D721Med (cell line): ENCODE results near the gene TMEM150C.
"Not testable (repeated sequence)": the region's sequence is repeated elsewhere in the genome, so short reads cannot be mapped to it uniquely, and the experiment has no call there.

Source experiments
- DNase-seq: peaks from one replicate; pipeline ENCODE4 v3.0.0; 2011; ENCODE audit warnings: low spot score; ENCODE audit not compliant: insufficient read length
- FAIRE-seq: peaks from 2 replicates; lab custom pipeline; 2011; peaks lifted over from hg19 to GRCh38; lab: Jason Lieb, UNC
- CTCF ChIP-seq: IDR thresholded peaks from 2 replicates; pipeline ENCODE4 v1.5.1; 2012; ENCODE audit warnings: mild to moderate bottlenecking, control low read depth; ENCODE audit not compliant: insufficient read depth; ENCODE audit errors: missing control alignments

Gene TMEM150C

GRCh38 chr4:82479562-82479961 is 82.2 kb downstream of the TMEM150C start:
- no peak for TF ChIP-seq CTCF
- FAIRE-seq (no peak), DNase-seq (no peak)

DNA sequence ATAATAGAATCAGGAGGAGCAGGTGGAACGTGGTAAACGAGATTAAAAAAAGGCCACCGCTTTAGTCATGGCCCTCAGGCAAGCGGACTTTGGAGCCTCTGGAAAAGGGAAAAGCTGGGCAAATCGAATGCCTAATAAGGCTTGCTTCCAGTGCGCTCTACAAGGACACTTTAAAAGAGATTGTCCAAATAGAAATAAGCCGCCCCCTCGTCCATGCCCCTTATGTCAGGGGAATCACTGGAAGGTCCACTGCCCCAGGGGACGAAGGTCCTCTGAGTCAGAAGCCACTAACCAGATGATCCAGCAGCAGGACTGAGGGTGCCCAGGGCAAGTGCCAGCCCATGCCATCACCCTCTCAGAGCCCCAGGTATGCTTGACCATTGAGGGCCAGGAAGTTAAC is 84.3 kb downstream of the TMEM150C start:
- DNase-seq, FAIRE-seq: not testable (repeated sequence)

DNA sequence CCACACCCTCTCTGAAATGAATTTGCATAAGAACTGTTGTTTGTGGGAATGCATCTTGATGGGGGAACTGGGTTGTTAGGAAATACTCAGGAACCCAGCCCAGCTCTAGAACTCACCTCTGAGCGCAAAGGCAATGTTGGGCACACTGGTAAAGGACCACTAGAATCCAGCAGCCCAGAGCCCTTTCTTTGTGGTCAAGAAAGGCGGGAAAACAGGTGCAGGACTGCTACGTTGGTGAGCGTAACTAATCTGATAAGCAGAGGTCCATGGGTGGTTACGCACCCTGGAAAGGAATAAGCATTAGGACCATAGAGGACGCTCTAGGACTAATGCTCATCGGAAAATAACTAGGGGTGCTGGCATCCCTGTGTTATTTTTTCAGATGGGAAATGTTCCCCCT is 85.9 kb downstream of the TMEM150C start:
- DNase-seq, result not testable (repeated sequence)

GRCh38 chr4:82473621-82474164 is 88.1 kb downstream of the TMEM150C start:
- no peak for TF ChIP-seq CTCF
- no peak for FAIRE-seq
- no peak for DNase-seq

More for the DNA sequence above, 85.9 kb downstream of the TMEM150C start:
- not testable (repeated sequence) for FAIRE-seq

DNA sequence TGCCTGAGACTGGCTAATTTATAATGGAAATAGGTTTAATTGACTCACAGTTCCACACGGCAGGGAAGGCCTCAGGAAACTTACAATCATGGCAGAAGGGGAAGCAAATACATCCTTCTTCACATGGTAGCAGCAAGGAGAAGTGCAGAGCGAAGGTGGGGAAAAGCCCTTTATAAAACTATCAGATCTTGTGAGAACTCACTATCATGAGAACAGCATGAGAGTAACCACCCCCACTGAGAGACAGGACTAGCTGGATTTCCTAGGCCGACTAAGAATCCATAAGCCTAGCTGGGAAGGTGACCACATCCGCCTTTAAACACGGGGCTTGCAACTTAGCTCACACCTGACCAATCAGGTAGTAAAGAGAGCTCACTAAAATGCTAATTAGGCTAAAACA is 88.7 kb downstream of the TMEM150C start:
- DNase-seq, FAIRE-seq: not testable (repeated sequence)

- no peak for DNase-seq
- TF ChIP-seq CTCF, result no peak
- no peak for FAIRE-seq
Observed at GRCh38 chr4:82469791-82470345, 91.9 kb downstream of the TMEM150C start.

DNA sequence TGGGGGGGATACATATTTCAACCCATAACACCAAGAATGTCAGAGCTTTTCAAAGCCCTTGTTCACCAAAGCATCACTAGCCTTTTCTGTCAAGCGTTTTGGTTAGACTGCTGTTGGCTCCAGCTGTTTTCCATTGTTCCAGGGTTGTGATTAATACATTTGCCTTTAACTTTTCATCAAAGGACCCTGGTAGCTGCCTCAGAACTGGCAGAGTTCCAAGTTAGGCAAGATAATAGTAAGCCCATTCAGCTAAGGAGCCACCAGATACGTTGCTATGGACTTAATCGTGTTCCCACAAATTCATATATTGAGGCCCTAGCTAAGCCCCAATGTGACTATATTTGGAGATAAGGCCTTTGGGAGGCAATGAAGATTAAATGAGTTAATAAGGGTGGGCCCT is 94.3 kb downstream of the TMEM150C start:
- TF ChIP-seq CTCF, result no peak
- FAIRE-seq (no peak), DNase-seq (no peak)

- no peak for FAIRE-seq
- no peak for DNase-seq
- TF ChIP-seq CTCF, result no peak
Observed at GRCh38 chr4:82463221-82463620, 98.6 kb downstream of the TMEM150C start.

DNA sequence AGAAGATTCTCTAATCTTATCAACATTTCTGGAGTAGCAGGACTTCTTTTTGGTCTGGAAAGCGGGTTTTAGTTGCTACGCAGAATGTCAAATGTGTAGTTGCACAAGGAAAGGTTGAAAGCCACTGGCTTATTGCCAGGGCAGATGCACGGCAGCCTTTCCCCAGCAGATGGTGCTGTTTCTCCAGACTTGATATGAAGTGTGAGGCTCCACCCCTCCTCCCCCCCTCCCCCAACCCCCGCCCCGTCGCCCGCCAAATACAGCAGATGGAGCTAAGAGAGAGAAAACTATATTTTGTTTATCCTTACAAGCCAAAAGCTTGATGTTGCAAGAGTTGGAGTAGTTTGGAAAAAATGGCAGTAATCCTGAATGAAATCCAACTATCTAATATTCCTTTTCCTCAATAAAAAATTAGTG is 99.4 kb downstream of the TMEM150C start:
- peak; percentile 76 for TF ChIP-seq CTCF
- FAIRE-seq (peak; percentile 25), DNase-seq (no peak)
